ENCODE data around the gene KBTBD12.

- TF ChIP-seq YY1 (IDR thresholded peaks at IDR 0.05; ENCODE audit: insufficient read depth, insufficient read length): no peak
- no peak for TF ChIP-seq ZNF274 (IDR thresholded peaks at IDR 0.05; ENCODE audit: low read depth, low read length)
Observed at GRCh38 chr3:127887321-127887720, 27.7 kb upstream of the KBTBD12 start.

Measured in NT2/D1 (cell line).